ENCODE results near the gene PIH1D1. TPM values are rescaled to one million over a fixed set of nuclear protein-coding genes. Genes with fewer than 3 reads are reported as not detected.
A peak's percentile ranks its signal among the peaks of the same experiment; 100 is the strongest.

Gene PIH1D1
- total and polyA plus RNA-seq, 10 of the 15 experiments (the other 5 are each of a cell fraction or from before 2014, with no cell fraction given), result 16.1 to 153 (median 106) TPM

DNA sequence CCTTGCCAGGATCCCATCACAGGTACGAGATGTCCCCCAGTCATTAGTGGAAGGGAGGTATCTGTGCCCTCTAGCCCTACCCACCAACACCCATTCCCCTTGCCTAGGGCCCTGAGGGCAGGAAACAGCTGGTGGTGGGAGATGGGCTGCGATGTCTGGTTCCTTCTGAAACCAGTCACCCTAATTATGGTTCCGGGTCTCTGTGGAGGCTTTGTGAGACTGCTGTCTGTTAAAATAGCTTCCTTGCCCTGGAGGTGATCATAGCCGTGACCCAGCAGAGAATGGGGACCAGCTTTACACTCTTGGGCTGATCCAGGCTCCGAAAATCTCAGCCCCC lies 6.9 kb upstream of the PIH1D1 start:
- no peaks in the 10 kb centered on the region for H3K9me3 ChIP-seq (replicated peaks; ENCODE audit: control insufficient read depth, insufficient read depth, low read length)
- peak; percentile 64 for FAIRE-seq
- ATAC-seq, result peak; percentile 76
- WGBS (ENCODE audit: insufficient coverage, insufficient replicate concordance, low lambda C conversion rate, missing lambda C conversion rate), result 55% methylated on average over 5 of the region's 5 CpGs
- no peak for DNase-seq (ENCODE audit: low read depth, low spot score)
- no TSS peak for BruUV-seq (replicated peaks)
- ChIA-PET RAD21 (ENCODE audit: unreplicated experiment) (interaction anchor here (9.0 kb wide), 1 partner anchor 12 kb away, joined by 90 read pairs; no protein-coding TSS in a partner anchor), POLR2A (interaction anchor here (0.6 to 2.7 kb wide), 4 partner anchors 11 to 454 kb away, joined by 3 to 15 read pairs (median 4); no protein-coding TSS in a partner anchor), CTCF (interaction anchor here (1.4 to 4.9 kb wide), 3 partner anchors 11 to 112 kb away, joined by 4 to 31 read pairs (median 20); partner anchors contain the start of gene FLT3LG), SMC1A (ENCODE audit: uncharacterized antibody, unreplicated experiment) (interaction anchor here (9.0 kb wide), 1 partner anchor 11 kb away, joined by 53 read pairs; no protein-coding TSS in a partner anchor)
- H3K9ac ChIP-seq (ENCODE audit: control insufficient read depth, insufficient read depth, low read length), result peak overlapping the region; percentile 39
- intact Hi-C loops (cut with micrococcal nuclease; ENCODE audit: unreplicated experiment) (no loop called here), in situ Hi-C loops (cut with MboI) (no loop called here)
- H3K36me3 ChIP-seq (ENCODE audit: control insufficient read depth in 2 of 2, insufficient read depth in 2 of 2, low read length in 1 of 2), result peaks cover 0 to 5% of the 10 kb centered on the region in 2 experiments
- peaks cover 13% of the 10 kb centered on the region for H3K79me2 ChIP-seq (ENCODE audit: control insufficient read depth, insufficient read depth, low read length)
- peak overlapping the region; percentile 94 for H3K4me2 ChIP-seq (ENCODE audit: control insufficient read depth, insufficient read depth)
- H2AFZ ChIP-seq (ENCODE audit: control insufficient read depth, low read depth, low read length), result peak overlapping the region; percentile 81
- H3K27me3 ChIP-seq (replicated peaks in 1 of 2; ENCODE audit: control insufficient read depth in 2 of 2, insufficient read depth in 2 of 2, low read length in 1 of 2), result no peaks in the 10 kb centered on the region
- H3K4me1 ChIP-seq (ENCODE audit: control insufficient read depth, insufficient read depth, low read length), result peaks cover 25% of the 10 kb centered on the region
- no peak overlapping the region for H3K4me3 ChIP-seq
- no peaks in the 10 kb centered on the region for H4K20me1 ChIP-seq (ENCODE audit: control insufficient read depth, insufficient read depth)
- H3K27ac ChIP-seq (ENCODE audit: control insufficient read depth, insufficient read depth), result peak overlapping the region; percentile 82
- TF ChIP-seq GABPA (IDR thresholded peaks at IDR 0.05; ENCODE audit: low read depth) (peak; percentile 81), HCFC1 (IDR thresholded peaks at IDR 0.05; ENCODE audit: low read length) (peak; percentile 36; the same call in 1 of the 2 replicates), CHD1 (IDR thresholded peaks at IDR 0.05; ENCODE audit: low read depth, low read length) (no peak), MXI1 (IDR thresholded peaks at IDR 0.05; ENCODE audit: low read depth, low read length) (no peak), IKZF1 (conservative IDR thresholded peaks at IDR 0.05) (peak; percentile 16; the same call in 1 of the 2 replicates), PML (IDR thresholded peaks at IDR 0.05; ENCODE audit: low read length) (no peak), HDGF (IDR thresholded peaks at IDR 0.05) (no peak), STAT1 (conservative IDR thresholded peaks at IDR 0.05) (no peak), CBX3 (IDR thresholded peaks at IDR 0.05; ENCODE audit: borderline replicate concordance, low read depth) (no peak), TCF12 (IDR thresholded peaks at IDR 0.05; ENCODE audit: low read depth, low read length) (peak; percentile 55; the same call in 1 of the 2 replicates)
- TF ChIP-seq, protein P1, sequence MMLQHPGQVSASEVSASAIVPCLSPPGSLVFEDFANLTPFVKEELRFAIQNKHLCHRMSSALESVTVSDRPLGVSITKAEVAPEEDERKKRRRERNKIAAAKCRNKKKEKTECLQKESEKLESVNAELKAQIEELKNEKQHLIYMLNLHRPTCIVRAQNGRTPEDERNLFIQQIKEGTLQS (IDR thresholded peaks at IDR 0.05; ENCODE audit: borderline replicate concordance, extremely low read depth, low read depth, low read length), result no peak
- TF ChIP-seq, protein P2, sequence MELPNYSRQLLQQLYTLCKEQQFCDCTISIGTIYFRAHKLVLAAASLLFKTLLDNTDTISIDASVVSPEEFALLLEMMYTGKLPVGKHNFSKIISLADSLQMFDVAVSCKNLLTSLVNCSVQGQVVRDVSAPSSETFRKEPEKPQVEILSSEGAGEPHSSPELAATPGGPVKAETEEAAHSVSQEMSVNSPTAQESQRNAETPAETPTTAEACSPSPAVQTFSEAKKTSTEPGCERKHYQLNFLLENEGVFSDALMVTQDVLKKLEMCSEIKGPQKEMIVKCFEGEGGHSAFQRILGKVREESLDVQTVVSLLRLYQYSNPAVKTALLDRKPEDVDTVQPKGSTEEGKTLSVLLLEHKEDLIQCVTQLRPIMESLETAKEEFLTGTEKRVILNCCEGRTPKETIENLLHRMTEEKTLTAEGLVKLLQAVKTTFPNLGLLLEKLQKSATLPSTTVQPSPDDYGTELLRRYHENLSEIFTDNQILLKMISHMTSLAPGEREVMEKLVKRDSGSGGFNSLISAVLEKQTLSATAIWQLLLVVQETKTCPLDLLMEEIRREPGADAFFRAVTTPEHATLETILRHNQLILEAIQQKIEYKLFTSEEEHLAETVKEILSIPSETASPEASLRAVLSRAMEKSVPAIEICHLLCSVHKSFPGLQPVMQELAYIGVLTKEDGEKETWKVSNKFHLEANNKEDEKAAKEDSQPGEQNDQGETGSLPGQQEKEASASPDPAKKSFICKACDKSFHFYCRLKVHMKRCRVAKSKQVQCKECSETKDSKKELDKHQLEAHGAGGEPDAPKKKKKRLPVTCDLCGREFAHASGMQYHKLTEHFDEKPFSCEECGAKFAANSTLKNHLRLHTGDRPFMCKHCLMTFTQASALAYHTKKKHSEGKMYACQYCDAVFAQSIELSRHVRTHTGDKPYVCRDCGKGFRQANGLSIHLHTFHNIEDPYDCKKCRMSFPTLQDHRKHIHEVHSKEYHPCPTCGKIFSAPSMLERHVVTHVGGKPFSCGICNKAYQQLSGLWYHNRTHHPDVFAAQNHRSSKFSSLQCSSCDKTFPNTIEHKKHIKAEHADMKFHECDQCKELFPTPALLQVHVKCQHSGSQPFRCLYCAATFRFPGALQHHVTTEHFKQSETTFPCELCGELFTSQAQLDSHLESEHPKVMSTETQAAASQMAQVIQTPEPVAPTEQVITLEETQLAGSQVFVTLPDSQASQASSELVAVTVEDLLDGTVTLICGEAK (IDR thresholded peaks at IDR 0.05; ENCODE audit: borderline replicate concordance), result peak; percentile 75; the same call in 1 of the 2 replicates
- TF ChIP-seq, protein P3, sequence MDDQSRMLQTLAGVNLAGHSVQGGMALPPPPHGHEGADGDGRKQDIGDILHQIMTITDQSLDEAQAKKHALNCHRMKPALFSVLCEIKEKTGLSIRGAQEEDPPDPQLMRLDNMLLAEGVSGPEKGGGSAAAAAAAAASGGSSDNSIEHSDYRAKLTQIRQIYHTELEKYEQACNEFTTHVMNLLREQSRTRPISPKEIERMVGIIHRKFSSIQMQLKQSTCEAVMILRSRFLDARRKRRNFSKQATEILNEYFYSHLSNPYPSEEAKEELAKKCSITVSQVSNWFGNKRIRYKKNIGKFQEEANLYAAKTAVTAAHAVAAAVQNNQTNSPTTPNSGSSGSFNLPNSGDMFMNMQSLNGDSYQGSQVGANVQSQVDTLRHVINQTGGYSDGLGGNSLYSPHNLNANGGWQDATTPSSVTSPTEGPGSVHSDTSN (IDR thresholded peaks at IDR 0.05; ENCODE audit: insufficient replicate concordance, low read depth, low read length), result peak; percentile 48
- TF ChIP-seq, protein P4, sequence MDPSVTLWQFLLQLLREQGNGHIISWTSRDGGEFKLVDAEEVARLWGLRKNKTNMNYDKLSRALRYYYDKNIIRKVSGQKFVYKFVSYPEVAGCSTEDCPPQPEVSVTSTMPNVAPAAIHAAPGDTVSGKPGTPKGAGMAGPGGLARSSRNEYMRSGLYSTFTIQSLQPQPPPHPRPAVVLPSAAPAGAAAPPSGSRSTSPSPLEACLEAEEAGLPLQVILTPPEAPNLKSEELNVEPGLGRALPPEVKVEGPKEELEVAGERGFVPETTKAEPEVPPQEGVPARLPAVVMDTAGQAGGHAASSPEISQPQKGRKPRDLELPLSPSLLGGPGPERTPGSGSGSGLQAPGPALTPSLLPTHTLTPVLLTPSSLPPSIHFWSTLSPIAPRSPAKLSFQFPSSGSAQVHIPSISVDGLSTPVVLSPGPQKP (IDR thresholded peaks at IDR 0.05; ENCODE audit: low read depth, low read length), result no peak
- TF ChIP-seq, protein P5, sequence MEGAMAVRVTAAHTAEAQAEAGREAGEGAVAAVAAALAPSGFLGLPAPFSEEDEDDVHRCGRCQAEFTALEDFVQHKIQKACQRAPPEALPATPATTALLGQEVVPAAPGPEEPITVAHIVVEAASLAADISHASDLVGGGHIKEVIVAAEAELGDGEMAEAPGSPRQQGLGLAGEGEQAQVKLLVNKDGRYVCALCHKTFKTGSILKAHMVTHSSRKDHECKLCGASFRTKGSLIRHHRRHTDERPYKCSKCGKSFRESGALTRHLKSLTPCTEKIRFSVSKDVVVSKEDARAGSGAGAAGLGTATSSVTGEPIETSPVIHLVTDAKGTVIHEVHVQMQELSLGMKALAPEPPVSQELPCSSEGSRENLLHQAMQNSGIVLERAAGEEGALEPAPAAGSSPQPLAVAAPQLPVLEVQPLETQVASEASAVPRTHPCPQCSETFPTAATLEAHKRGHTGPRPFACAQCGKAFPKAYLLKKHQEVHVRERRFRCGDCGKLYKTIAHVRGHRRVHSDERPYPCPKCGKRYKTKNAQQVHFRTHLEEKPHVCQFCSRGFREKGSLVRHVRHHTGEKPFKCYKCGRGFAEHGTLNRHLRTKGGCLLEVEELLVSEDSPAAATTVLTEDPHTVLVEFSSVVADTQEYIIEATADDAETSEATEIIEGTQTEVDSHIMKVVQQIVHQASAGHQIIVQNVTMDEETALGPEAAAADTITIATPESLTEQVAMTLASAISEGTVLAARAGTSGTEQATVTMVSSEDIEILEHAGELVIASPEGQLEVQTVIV (IDR thresholded peaks at IDR 0.05; ENCODE audit: borderline replicate concordance, partially characterized antibody), result no peak
